ENCODE measurements around the gene SLC6A6. TPM values are rescaled to one million over a fixed set of nuclear protein-coding genes. Genes with fewer than 3 reads are reported as not detected.

SLC6A6 gene
- polyA plus RNA-seq, 1 of the 3 experiments (the other 2 are of a cell fraction) = 19.1 TPM

DNA sequence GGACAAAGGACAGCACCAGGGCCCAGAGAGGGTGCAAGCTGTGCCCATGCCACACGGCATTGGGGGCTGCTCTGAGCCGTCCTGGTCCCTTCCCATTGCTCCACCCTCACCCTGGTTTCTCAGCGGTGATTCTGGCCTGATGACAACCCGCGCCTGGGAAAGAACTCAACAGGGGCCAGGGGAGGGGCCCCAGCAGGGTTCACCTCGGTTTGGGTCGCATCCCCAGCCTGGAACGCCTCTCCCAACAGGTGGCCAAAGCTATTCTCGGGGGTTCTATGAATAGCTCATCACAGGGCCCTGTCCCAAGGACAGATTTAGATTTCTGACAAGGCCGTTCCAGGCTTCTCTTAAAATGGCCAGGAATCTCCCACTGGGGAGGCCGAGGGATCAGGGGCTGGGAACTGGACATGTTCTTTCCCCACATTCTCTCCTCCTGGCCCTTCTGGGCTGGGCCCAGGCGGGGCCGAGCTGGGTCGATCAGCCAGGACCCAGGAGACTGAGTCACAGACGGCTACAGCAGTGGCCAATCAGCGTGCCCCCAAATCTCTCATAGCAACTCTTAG, 119.8 kb downstream of the SLC6A6 start:
- Histone ChIP-seq H3K4me3 (ENCODE audit: low read depth in 2 of 2, low read length in 1 of 2) (no peak overlapping the region), H3K79me2 (ENCODE audit: insufficient read depth) (no peaks in the 10 kb centered on the region), H3K36me3 (replicated peaks in 1 of 2; ENCODE audit: control insufficient read depth in 1 of 2, insufficient read depth in 2 of 2, low read length in 1 of 2) (no peaks in the 10 kb centered on the region), H3K4me2 (no peak overlapping the region), H3K9ac (no peak overlapping the region), H3F3A (replicated peaks; ENCODE audit: insufficient read depth) (no peaks in the 10 kb centered on the region), H3K4me1 (ENCODE audit: control insufficient read depth in 1 of 2, insufficient read depth in 2 of 2, low read depth in 1 of 2, low read length in 1 of 2) (no peaks in the 10 kb centered on the region), H3K27ac (ENCODE audit: low read depth in 2 of 2, low read length in 1 of 2) (no peak overlapping the region), H3K9me3 (no peaks in the 10 kb centered on the region), H3K9me2 (no peaks in the 10 kb centered on the region), H2AFZ (ENCODE audit: low read depth) (no peak overlapping the region), H3K27me3 (ENCODE audit: insufficient read depth) (no peaks in the 10 kb centered on the region; the same call in 1 of the 2 replicates), H4K20me1 (ENCODE audit: insufficient read depth) (no peaks in the 10 kb centered on the region)
- no peak for DNase-seq
- ChIA-PET POLR2A (no interaction called here), CTCF (interaction anchor here (0.8 to 1.2 kb wide), 4 partner anchors 13 to 399 kb away, joined by 3 to 4 read pairs (median 4); no protein-coding TSS in a partner anchor)
- TF ChIP-seq, protein P1, sequence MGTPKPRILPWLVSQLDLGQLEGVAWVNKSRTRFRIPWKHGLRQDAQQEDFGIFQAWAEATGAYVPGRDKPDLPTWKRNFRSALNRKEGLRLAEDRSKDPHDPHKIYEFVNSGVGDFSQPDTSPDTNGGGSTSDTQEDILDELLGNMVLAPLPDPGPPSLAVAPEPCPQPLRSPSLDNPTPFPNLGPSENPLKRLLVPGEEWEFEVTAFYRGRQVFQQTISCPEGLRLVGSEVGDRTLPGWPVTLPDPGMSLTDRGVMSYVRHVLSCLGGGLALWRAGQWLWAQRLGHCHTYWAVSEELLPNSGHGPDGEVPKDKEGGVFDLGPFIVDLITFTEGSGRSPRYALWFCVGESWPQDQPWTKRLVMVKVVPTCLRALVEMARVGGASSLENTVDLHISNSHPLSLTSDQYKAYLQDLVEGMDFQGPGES (IDR thresholded peaks at IDR 0.05; ENCODE audit: low read depth, low read length) = no peak
- TF ChIP-seq CHD2 (IDR thresholded peaks at IDR 0.05; ENCODE audit: low read length, partially characterized antibody) (no peak), TEAD4 (IDR thresholded peaks at IDR 0.05; ENCODE audit: borderline replicate concordance, insufficient read depth) (no peak), SMC3 (IDR thresholded peaks at IDR 0.05; ENCODE audit: low read depth, low read length) (no peak), GATA2 (CRISPR knock-in tag; IDR thresholded peaks at IDR 0.05) (no peak), FOXM1 (IDR thresholded peaks at IDR 0.05; ENCODE audit: low read depth) (no peak)
- TF ChIP-seq, protein P2, sequence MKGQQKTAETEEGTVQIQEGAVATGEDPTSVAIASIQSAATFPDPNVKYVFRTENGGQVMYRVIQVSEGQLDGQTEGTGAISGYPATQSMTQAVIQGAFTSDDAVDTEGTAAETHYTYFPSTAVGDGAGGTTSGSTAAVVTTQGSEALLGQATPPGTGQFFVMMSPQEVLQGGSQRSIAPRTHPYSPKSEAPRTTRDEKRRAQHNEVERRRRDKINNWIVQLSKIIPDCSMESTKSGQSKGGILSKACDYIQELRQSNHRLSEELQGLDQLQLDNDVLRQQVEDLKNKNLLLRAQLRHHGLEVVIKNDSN (IDR thresholded peaks at IDR 0.05; ENCODE audit: borderline replicate concordance, low read depth) = no peak
- TF ChIP-seq, protein P3, sequence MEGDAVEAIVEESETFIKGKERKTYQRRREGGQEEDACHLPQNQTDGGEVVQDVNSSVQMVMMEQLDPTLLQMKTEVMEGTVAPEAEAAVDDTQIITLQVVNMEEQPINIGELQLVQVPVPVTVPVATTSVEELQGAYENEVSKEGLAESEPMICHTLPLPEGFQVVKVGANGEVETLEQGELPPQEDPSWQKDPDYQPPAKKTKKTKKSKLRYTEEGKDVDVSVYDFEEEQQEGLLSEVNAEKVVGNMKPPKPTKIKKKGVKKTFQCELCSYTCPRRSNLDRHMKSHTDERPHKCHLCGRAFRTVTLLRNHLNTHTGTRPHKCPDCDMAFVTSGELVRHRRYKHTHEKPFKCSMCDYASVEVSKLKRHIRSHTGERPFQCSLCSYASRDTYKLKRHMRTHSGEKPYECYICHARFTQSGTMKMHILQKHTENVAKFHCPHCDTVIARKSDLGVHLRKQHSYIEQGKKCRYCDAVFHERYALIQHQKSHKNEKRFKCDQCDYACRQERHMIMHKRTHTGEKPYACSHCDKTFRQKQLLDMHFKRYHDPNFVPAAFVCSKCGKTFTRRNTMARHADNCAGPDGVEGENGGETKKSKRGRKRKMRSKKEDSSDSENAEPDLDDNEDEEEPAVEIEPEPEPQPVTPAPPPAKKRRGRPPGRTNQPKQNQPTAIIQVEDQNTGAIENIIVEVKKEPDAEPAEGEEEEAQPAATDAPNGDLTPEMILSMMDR (IDR thresholded peaks at IDR 0.05) = no peak
- WGBS (ENCODE audit: low lambda C conversion rate) = 69% methylated on average over 11 of the region's 16 CpGs

DNA sequence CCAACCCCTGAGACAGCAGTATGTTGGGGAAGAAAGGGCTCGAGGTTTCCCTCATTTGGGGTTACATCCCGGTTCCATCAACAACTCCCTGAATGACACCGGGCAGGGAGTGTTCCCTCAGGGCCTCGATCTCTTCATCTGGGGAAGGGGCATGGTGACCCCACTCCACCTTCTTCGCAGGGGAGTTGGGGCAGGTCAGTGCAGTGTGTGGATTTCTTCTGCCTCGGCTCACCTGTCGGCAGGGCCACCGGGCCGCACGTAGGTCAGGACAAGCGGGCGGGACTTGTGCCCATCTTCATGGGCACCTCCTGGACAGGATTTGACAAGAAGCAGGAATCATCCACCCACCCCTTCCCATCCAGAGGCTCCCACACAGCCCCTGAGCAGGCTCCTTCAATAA, 120.4 kb downstream of the SLC6A6 start:
- ChIA-PET POLR2A (no interaction called here), CTCF (interaction anchor here (1.0 to 4.3 kb wide), 3 partner anchors 13 to 398 kb away, joined by 3 to 22 read pairs (median 4); no protein-coding TSS in a partner anchor)
- Histone ChIP-seq H3K27ac (ENCODE audit: low read depth in 2 of 2, low read length in 1 of 2) (no peak overlapping the region), H3K9me3 (no peaks in the 10 kb centered on the region), H3K4me1 (ENCODE audit: control insufficient read depth in 1 of 2, insufficient read depth in 2 of 2, low read depth in 1 of 2, low read length in 1 of 2) (no peaks in the 10 kb centered on the region), H3K27me3 (ENCODE audit: insufficient read depth) (no peaks in the 10 kb centered on the region; the same call in 1 of the 2 replicates), H3K36me3 (replicated peaks in 1 of 2; ENCODE audit: control insufficient read depth in 1 of 2, insufficient read depth in 2 of 2, low read length in 1 of 2) (no peaks in the 10 kb centered on the region), H3K4me3 (ENCODE audit: low read depth in 2 of 2, low read length in 1 of 2) (no peak overlapping the region), H2AFZ (ENCODE audit: low read depth) (no peak overlapping the region), H3K79me2 (ENCODE audit: insufficient read depth) (no peaks in the 10 kb centered on the region), H3K9ac (no peak overlapping the region), H3K9me2 (no peaks in the 10 kb centered on the region), H3F3A (replicated peaks; ENCODE audit: insufficient read depth) (no peaks in the 10 kb centered on the region), H3K4me2 (no peak overlapping the region), H4K20me1 (ENCODE audit: insufficient read depth) (no peaks in the 10 kb centered on the region)
- TF ChIP-seq SMC3 (IDR thresholded peaks at IDR 0.05; ENCODE audit: low read depth, low read length) (no peak), POLR2AphosphoS5 (IDR thresholded peaks at IDR 0.05; ENCODE audit: low read depth, low read length) (no peak), NFIC (IDR thresholded peaks at IDR 0.05; ENCODE audit: borderline replicate concordance) (no peak), FOXJ3 (CRISPR knock-in tag; IDR thresholded peaks at IDR 0.05) (no peak), FOSL2 (IDR thresholded peaks at IDR 0.05; ENCODE audit: borderline replicate concordance, low read depth) (no peak), CHD2 (IDR thresholded peaks at IDR 0.05; ENCODE audit: low read length, partially characterized antibody) (no peak), MXI1 (IDR thresholded peaks at IDR 0.05; ENCODE audit: low read depth, low read length) (no peak), RFX5 (IDR thresholded peaks at IDR 0.05; ENCODE audit: low read length) (no peak), RAD21 (IDR thresholded peaks at IDR 0.05; ENCODE audit: low read length) (no peak), YY1 (IDR thresholded peaks at IDR 0.05; ENCODE audit: low read depth) (no peak), EZH2phosphoT487 (IDR thresholded peaks at IDR 0.05; ENCODE audit: borderline replicate concordance, low read depth) (no peak), GABPA (IDR thresholded peaks at IDR 0.05; ENCODE audit: low read depth) (no peak), FOXM1 (IDR thresholded peaks at IDR 0.05; ENCODE audit: low read depth) (no peak), GATA2 (CRISPR knock-in tag; IDR thresholded peaks at IDR 0.05) (no peak), NRF1 (IDR thresholded peaks at IDR 0.05; ENCODE audit: low read depth, low read length) (no peak)
- TF ChIP-seq, protein P4, sequence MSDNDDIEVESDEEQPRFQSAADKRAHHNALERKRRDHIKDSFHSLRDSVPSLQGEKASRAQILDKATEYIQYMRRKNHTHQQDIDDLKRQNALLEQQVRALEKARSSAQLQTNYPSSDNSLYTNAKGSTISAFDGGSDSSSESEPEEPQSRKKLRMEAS (IDR thresholded peaks at IDR 0.05; ENCODE audit: low read depth) = no peak
- TF ChIP-seq, protein P5, sequence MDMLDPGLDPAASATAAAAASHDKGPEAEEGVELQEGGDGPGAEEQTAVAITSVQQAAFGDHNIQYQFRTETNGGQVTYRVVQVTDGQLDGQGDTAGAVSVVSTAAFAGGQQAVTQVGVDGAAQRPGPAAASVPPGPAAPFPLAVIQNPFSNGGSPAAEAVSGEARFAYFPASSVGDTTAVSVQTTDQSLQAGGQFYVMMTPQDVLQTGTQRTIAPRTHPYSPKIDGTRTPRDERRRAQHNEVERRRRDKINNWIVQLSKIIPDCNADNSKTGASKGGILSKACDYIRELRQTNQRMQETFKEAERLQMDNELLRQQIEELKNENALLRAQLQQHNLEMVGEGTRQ (IDR thresholded peaks at IDR 0.05; ENCODE audit: borderline replicate concordance, low read depth, low read length) = no peak
- TF ChIP-seq, protein P1 (IDR thresholded peaks at IDR 0.05; ENCODE audit: low read depth, low read length) = no peak
- WGBS (ENCODE audit: low lambda C conversion rate) = 68% methylated on average over 4 of the region's 12 CpGs
- DNase-seq = no peak

All from SK-N-SH (cell line).